ENCODE measurements around the gene CA5B.
"Not testable (repeated sequence)": the region's sequence is repeated elsewhere in the genome, so short reads cannot be mapped to it uniquely, and the experiment has no call there.

CA5B gene

GRCh38 chrX:15814771-15815365, 76.8 kb downstream of the CA5B start:
- FAIRE-seq, result peak; percentile 71

GRCh38 chrX:15815779-15816437, 77.8 kb downstream of the CA5B start:
- no peak for FAIRE-seq

- FAIRE-seq, result no peak
These were observed 78.4 kb downstream of the CA5B start for GRCh38 chrX:15816438-15816809.

- no peak for FAIRE-seq
These were observed 78.8 kb downstream of the CA5B start for GRCh38 chrX:15816886-15817285.

GRCh38 chrX:15820106-15821073, 82.3 kb downstream of the CA5B start:
- no peak for FAIRE-seq

- FAIRE-seq, result no peak
These were observed 84.9 kb downstream of the CA5B start for GRCh38 chrX:15822922-15823321.

- no peak for FAIRE-seq
These were observed 87.9 kb downstream of the CA5B start for GRCh38 chrX:15825936-15826335.

- FAIRE-seq, result no peak
These were observed 91.1 kb downstream of the CA5B start for GRCh38 chrX:15829217-15829616.

GRCh38 chrX:15831347-15831746, 93.3 kb downstream of the CA5B start:
- not testable (repeated sequence) for FAIRE-seq

GRCh38 chrX:15834053-15834452, 96.0 kb downstream of the CA5B start:
- no peak for FAIRE-seq

- no peak for FAIRE-seq
These were observed 96.9 kb downstream of the CA5B start for GRCh38 chrX:15834827-15835595.

All from colon (tissue), 2 donors.